ENCODE results near the gene ADAMTSL4. TPM values are rescaled to one million over a fixed set of nuclear protein-coding genes. Genes with fewer than 3 reads are reported as not detected.

Gene ADAMTSL4
- total RNA-seq, 1 donor, result 5.4 TPM

DNA sequence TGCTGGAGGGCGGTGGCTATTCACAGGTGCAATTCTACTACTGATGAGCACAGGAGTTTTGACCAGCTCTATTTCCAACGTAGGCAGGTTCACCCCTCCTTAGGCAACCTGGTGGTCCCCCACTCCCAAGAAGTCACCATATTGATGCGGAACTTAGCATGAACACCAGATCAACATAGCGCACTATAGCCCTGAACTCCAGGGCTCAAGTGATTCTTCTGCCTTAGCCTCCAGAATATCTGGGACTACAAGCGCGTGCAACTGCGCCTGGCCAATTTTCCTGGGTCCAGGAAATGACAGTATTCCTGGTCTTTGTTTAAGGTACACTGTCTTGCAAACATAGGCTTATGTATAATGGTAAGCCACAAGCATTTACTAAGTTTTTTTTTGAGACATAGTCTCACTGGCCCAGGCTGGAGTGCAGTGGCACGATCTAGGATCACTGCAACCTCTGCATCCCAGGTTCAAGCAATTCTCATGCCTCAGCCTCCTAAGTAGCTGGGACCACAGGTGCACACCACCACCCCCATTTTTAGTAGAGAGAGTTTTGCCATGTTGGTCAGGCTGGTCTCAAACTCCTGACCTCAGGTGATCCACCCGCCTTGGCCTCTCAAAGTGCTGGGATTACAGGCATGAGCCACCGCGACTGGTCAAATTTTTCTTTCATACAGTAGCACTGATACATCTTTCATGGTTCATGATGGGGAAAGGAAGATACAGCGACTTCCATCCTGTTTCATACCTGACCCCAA is 17.6 kb downstream of the ADAMTSL4 start:
- Histone ChIP-seq H3K27me3 (ENCODE audit: insufficient read depth, low read length) (no peaks in the 10 kb centered on the region), H3K4me2 (ENCODE audit: insufficient read depth, low read length) (peak overlapping the region; percentile 80), H3K4me1 (ENCODE audit: insufficient read depth, low read length) (peaks cover 79% of the 10 kb centered on the region), H3K79me2 (ENCODE audit: insufficient read depth, low read length) (peaks cover 30% of the 10 kb centered on the region), H3K27ac (ENCODE audit: low read depth, low read length) (peak overlapping the region; percentile 93), H2AFZ (ENCODE audit: low read length) (no peak overlapping the region), H4K20me1 (ENCODE audit: insufficient read depth, low read length) (peaks cover 5% of the 10 kb centered on the region), H3K9me3 (ENCODE audit: low read depth, low read length) (no peaks in the 10 kb centered on the region), H3K4me3 (ENCODE audit: insufficient read depth, low read length) (no peak overlapping the region), H3K36me3 (ENCODE audit: insufficient read depth, low read length) (peaks cover 7% of the 10 kb centered on the region)
- TF ChIP-seq, protein P1, sequence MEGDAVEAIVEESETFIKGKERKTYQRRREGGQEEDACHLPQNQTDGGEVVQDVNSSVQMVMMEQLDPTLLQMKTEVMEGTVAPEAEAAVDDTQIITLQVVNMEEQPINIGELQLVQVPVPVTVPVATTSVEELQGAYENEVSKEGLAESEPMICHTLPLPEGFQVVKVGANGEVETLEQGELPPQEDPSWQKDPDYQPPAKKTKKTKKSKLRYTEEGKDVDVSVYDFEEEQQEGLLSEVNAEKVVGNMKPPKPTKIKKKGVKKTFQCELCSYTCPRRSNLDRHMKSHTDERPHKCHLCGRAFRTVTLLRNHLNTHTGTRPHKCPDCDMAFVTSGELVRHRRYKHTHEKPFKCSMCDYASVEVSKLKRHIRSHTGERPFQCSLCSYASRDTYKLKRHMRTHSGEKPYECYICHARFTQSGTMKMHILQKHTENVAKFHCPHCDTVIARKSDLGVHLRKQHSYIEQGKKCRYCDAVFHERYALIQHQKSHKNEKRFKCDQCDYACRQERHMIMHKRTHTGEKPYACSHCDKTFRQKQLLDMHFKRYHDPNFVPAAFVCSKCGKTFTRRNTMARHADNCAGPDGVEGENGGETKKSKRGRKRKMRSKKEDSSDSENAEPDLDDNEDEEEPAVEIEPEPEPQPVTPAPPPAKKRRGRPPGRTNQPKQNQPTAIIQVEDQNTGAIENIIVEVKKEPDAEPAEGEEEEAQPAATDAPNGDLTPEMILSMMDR (IDR thresholded peaks at IDR 0.05; ENCODE audit: extremely low read depth, low read depth, low read length), result no peak
- no peak for DNase-seq (ENCODE audit: insufficient read length, low spot score, missing footprints)

- Histone ChIP-seq H3K4me3 (ENCODE audit: insufficient read depth, low read length) (peak overlapping the region; percentile 55), H2AFZ (ENCODE audit: low read length) (no peak overlapping the region), H3K27me3 (ENCODE audit: insufficient read depth, low read length) (no peaks in the 10 kb centered on the region), H4K20me1 (ENCODE audit: insufficient read depth, low read length) (peaks cover 5% of the 10 kb centered on the region), H3K4me1 (ENCODE audit: insufficient read depth, low read length) (peaks cover 74% of the 10 kb centered on the region), H3K79me2 (ENCODE audit: insufficient read depth, low read length) (peaks cover 33% of the 10 kb centered on the region), H3K9me3 (ENCODE audit: low read depth, low read length) (no peaks in the 10 kb centered on the region), H3K4me2 (ENCODE audit: insufficient read depth, low read length) (peak overlapping the region; percentile 80), H3K27ac (ENCODE audit: low read depth, low read length) (peak overlapping the region; percentile 93), H3K36me3 (ENCODE audit: insufficient read depth, low read length) (peaks cover 8% of the 10 kb centered on the region)
- TF ChIP-seq, protein P1 (IDR thresholded peaks at IDR 0.05; ENCODE audit: extremely low read depth, low read depth, low read length), result no peak
- peak; percentile 66 for DNase-seq (ENCODE audit: insufficient read length, low spot score, missing footprints)
Observed at GRCh38 chr1:150567341-150567716, 18.1 kb downstream of the ADAMTSL4 start.

DNA sequence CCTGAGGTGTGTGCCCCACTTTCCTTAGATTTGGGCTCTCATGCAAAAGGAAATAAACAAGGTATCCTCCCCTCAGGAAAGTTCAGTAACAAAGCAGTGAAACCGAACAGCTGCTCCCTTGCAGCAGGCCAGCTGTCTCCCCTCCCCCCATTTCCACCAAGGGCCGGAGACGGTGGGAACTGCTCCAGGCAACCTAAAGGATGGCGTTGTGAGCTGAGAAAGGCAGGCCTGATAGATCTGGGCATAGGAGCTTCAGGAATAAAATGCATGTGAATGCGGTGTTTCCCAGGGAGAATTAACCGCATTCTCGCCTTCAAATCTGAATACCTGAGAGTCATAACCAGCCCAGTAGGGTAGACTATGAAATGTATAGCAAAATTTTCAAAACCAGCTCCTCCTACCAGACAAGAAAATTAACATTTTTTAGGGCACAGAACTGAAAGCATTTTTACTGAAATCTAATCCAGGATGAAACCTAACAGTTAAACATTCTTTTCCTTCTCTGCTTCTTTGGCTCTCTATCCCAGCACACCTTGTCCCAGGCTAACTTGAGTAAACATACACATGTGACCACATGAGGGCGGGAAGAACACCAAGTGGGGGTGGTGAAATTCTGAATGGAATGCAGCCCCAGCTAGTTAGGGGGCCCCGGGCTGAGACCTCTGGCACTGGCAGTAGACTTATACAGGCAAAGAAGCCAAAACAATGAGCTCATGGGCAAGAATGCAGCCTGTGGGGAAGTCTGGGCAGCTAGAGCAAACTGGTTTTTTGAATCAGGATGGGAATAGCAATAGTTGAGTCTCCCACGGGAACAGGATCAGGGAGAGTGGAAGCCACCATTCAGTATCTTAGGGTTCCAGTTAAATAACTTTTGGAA is 18.7 kb downstream of the ADAMTSL4 start:
- H3K36me3 ChIP-seq (ENCODE audit: insufficient read depth, low read length), result peaks cover 14% of the 10 kb centered on the region
- TF ChIP-seq, protein P1 (IDR thresholded peaks at IDR 0.05; ENCODE audit: extremely low read depth, low read depth, low read length), result no peak
- H2AFZ ChIP-seq (ENCODE audit: low read length), result no peak overlapping the region
- DNase-seq (ENCODE audit: insufficient read length, low spot score, missing footprints), result peak; percentile 95
- H3K4me1 ChIP-seq (ENCODE audit: insufficient read depth, low read length), result peaks cover 73% of the 10 kb centered on the region
- no peaks in the 10 kb centered on the region for H3K9me3 ChIP-seq (ENCODE audit: low read depth, low read length)
- peaks cover 39% of the 10 kb centered on the region for H3K79me2 ChIP-seq (ENCODE audit: insufficient read depth, low read length)
- H4K20me1 ChIP-seq (ENCODE audit: insufficient read depth, low read length), result peaks cover 9% of the 10 kb centered on the region
- H3K27me3 ChIP-seq (ENCODE audit: insufficient read depth, low read length), result no peaks in the 10 kb centered on the region
- peak overlapping the region; percentile 93 for H3K27ac ChIP-seq (ENCODE audit: low read depth, low read length)
- H3K4me2 ChIP-seq (ENCODE audit: insufficient read depth, low read length), result peak overlapping the region; percentile 80
- H3K4me3 ChIP-seq (ENCODE audit: insufficient read depth, low read length), result peak overlapping the region; percentile 55

DNA sequence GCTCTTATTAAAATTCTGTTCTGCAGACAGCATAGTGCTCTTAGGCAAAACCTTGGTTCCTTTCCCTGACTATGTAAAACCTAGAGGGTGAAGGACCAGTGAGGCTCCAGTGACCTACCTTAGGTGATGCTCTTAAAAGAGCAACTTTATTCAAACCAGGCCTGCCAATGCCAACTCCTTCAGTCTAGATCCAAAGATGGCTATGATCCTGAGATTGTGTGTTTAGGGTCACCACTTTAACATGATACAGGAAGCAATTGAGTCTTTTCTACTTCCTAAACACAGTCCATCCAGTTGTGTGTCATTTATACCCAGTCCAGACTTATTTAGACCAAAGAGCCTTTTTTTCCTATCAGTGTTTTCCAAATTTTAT is 19.4 kb downstream of the ADAMTSL4 start:
- H3K27me3 ChIP-seq (ENCODE audit: insufficient read depth, low read length), result no peaks in the 10 kb centered on the region
- H3K79me2 ChIP-seq (ENCODE audit: insufficient read depth, low read length), result peaks cover 45% of the 10 kb centered on the region
- no peak overlapping the region for H3K4me3 ChIP-seq (ENCODE audit: insufficient read depth, low read length)
- H3K4me2 ChIP-seq (ENCODE audit: insufficient read depth, low read length), result peak overlapping the region; percentile 80
- peaks cover 12% of the 10 kb centered on the region for H4K20me1 ChIP-seq (ENCODE audit: insufficient read depth, low read length)
- TF ChIP-seq, protein P1 (IDR thresholded peaks at IDR 0.05; ENCODE audit: extremely low read depth, low read depth, low read length), result no peak
- no peaks in the 10 kb centered on the region for H3K9me3 ChIP-seq (ENCODE audit: low read depth, low read length)
- H3K4me1 ChIP-seq (ENCODE audit: insufficient read depth, low read length), result peaks cover 72% of the 10 kb centered on the region
- peaks cover 20% of the 10 kb centered on the region for H3K36me3 ChIP-seq (ENCODE audit: insufficient read depth, low read length)
- peak overlapping the region; percentile 93 for H3K27ac ChIP-seq (ENCODE audit: low read depth, low read length)
- no peak for DNase-seq (ENCODE audit: insufficient read length, low spot score, missing footprints)
- H2AFZ ChIP-seq (ENCODE audit: low read length), result no peak overlapping the region

Measured in osteoblast (primary cell).